PC-9 (cell line): ENCODE measurements around the gene MANBA.

ENCODE experiments used
- CTCF ChIP-seq: fragments of 200-600 bp; sonication (generic); conservative IDR thresholded peaks from 2 replicates; pipeline ENCODE4 v1.6.1; 2017; ENCODE audit warnings: mixed run types, antibody characterized with exemption, mild to moderate bottlenecking, moderate library complexity
- EZH2 ChIP-seq: fragments of 200-600 bp; sonication (generic); IDR thresholded peaks from 2 replicates; pipeline ENCODE4 v1.8.0; 2017; ENCODE audit warnings: antibody characterized with exemption, low read depth

GRCh38 chr4:102754044-102754443 is 6.7 kb downstream of the MANBA start:
- TF ChIP-seq CTCF (no peak), EZH2 (no peak)
